Measurements from ENCODE around the gene HMSD. TPM values are rescaled to one million over a fixed set of nuclear protein-coding genes. Genes with fewer than 3 reads are reported as not detected.

Gene HMSD
- total and polyA plus RNA-seq, 7 experiments from 2014 or later = 5.1 TPM; not detected in 6

Other genes starting within 250 kb of the HMSD start
- gene SERPINB11, start 246.3 kb upstream of the HMSD start, total RNA-seq = not detected
- not detected for gene SERPINB11, start 246.3 kb upstream of the HMSD start, polyA plus RNA-seq
- not detected for gene SERPINB7, start 173.9 kb upstream of the HMSD start, total RNA-seq
- not detected for gene SERPINB7, start 173.9 kb upstream of the HMSD start, polyA plus RNA-seq
- gene SERPINB2, start 61.6 kb upstream of the HMSD start, total RNA-seq = 1 to 10 TPM in 4 of 5 experiments, not detected in 1; 3.6 to 8.5 (median 4.9) TPM
- gene SERPINB2, start 61.6 kb upstream of the HMSD start, polyA plus RNA-seq = not detected
- gene SERPINB10, start 41.3 kb upstream of the HMSD start, total RNA-seq = 1 to 10 TPM in 1 of 5 experiments, not detected in 4; 1.5 TPM
- gene SERPINB10, start 41.3 kb upstream of the HMSD start, polyA plus RNA-seq = not detected
- 10 to 100 TPM in 2 of 5 experiments, 1 to 10 TPM in 3; 9.2 to 15.7 (median 10.0) TPM for gene SERPINB8, start 20.8 kb downstream of the HMSD start, total RNA-seq
- gene SERPINB8, start 20.8 kb downstream of the HMSD start, polyA plus RNA-seq = 1 to 10 TPM; 7.8 to 9.6 TPM
- gene LINC00305, start 199.8 kb downstream of the HMSD start, total RNA-seq = not detected
- gene LINC00305, start 199.8 kb downstream of the HMSD start, polyA plus RNA-seq = not detected

All from naive thymus-derived CD4-positive, alpha-beta T cell (primary cell).